ENCODE data around the gene ELL2.
A peak's percentile ranks its signal among the peaks of the same experiment; 100 is the strongest.
"Not testable (repeated sequence)": the region's sequence is repeated elsewhere in the genome, so short reads cannot be mapped to it uniquely, and the experiment has no call there.

Gene ELL2

DNA sequence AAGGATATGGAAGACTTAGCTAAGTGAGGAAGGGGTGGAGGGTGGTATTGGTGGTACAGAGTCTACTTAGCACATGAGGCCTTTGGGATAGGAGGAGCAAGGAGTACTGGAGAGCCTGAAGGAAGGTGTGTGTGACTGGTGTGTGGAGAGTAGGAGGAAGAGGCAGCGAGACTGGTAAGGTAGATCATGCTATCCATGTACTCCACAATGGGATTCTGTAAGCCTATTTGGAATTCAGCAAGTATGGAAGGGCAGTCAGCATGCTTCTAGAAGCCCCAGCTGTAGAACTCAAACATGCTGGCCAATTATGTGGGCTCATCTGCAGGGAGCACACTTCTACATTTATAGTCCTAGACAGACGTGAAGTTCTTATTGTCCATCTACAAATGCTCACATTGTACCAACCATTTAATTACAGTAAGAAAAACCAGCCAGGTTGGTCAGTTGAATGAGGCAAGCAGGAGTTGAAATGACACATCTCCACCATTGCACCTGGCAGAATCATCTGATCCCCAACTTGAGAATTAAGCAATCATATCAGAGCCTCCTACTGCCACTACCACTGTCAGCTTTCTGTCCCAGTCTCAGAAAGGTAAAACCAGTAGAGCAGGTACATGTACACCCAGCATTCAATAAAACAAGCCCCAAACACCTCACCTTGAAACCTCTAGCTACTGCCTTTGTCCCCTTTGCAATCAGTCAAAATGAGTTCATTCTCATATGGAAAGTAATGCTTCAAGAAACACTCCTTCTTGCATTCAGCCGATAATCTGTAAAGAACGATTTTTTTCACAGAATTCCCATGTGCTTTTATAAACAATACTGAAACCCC is 78.2 kb downstream of the ELL2 start:
- no peak for DNase-seq (ENCODE audit: low read depth in 1 of 2, low spot score in 1 of 2)

DNA sequence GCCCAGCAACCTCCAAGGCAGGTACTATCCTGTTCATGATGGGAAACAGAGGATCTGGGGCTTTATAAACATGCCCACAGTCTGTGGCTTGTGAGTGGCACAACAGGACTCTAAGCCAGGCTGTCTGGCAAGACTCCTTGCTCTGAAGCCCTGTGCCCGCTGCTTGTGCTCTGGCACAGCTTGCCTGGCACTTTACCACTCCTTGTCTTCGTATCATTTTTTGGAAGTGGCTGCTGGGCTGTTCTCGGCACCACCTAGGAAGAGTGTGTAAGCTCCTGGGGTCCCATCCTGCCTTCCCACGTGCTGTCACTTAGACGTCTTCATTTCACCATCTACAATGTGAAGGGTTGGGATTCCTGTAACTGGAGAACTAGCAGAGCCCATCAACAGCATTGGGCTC is 79.8 kb downstream of the ELL2 start:
- DNase-seq (ENCODE audit: low read depth in 1 of 2, low spot score in 1 of 2): no peak

DNA sequence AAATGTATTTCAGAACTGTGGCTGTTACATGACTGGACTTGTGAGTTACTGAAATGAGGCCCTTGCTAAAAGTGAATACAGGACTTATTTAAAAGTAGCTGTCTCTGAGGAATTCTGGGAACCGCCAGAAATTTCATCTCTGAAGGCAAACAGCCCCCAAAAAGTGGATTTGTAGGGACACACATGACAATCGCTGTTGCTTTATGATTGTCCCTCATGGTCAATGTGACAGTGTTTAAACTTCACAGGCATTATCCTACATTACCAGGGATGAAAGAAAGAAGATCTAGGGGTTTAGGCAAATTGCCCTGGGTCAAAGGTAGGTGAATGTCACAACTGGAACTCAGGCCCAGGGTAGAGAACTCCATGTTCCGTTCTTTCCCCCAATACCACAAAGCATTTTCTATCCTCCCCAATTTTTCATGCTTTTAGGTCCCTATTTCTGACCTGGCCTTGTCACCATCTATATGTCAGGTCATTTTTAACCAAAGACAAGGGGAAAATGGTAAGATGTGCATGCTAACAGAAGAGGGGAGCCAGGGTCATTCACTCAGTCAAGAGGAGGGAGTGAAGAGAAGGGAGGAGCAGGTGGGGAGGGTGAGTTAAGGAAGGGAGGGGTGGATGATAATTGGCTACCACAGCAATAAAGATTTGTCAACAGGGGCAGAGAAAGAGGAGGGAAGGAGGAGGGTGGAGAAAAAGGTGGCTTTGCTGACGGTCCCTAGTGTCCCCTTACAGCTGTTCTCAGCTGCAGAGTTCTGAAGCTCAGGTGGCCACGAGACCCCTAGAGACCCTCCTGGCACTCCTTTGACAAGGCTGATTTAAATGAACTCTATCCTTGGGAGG is 81.3 kb downstream of the ELL2 start:
- no peak for DNase-seq (ENCODE audit: low read depth in 1 of 2, low spot score in 1 of 2)

DNA sequence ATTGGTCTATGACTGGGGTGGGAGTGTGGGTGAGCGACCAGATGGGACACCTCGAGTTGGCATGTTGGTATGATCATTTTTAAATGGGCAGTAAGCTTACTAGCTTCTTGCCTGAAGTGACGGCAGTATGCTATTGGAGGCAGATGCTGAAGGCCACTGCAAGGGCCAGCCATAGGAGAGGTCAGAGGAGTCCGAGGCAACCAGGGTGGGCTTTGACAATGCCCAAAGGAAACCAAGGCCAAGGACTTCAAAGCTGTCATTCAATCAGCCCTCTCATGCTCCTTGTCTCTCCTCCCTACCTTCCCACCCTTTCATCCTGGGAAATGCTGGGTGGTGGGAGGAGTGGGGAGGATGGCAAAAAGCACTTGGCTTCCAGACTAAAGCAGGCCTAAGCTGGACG is 82.0 kb downstream of the ELL2 start:
- DNase-seq (ENCODE audit: low read depth in 1 of 2, low spot score in 1 of 2): no peak

DNA sequence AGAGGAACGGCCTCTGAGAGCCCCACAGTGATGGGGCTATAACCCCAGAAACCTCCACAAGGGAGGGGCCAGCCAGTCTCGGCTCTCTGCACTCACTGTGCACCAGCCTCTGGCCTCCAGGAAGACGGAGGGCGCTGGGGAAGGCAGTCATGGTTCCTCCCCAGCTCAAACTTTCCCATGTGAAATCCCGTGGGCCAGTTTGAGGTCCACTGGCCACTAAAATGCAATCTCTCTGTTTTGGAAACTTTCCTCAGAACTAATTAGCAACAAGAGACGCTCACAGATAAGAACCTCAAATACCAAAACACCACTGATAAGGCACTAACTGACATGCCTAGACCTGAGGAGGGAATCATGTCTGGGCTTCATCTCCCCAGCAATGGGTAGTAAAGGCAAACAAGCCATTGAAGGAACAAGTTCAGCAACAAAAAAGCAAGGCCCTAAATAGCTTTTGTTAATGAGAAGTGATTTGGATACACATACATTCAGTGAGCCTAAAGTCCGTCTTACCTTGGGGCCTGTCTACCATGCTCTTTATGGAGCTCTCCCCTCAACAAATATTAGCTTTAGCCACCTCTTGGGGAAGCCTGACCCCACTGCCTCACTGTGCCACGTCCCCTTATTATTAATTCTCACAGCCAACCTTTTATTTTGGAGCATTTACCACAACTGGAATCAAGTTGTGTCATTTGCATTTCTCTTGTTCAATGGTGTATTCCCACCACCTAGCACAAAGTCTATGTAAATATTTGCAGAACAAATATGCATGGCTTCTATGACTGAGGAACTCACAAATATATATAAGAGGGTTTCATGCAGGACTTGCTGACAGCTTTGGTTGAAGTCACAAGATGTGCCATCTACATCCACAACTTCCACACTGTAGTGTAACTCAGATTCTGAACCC is 83.0 kb downstream of the ELL2 start:
- no peak for DNase-seq (ENCODE audit: low read depth in 1 of 2, low spot score in 1 of 2)

DNA sequence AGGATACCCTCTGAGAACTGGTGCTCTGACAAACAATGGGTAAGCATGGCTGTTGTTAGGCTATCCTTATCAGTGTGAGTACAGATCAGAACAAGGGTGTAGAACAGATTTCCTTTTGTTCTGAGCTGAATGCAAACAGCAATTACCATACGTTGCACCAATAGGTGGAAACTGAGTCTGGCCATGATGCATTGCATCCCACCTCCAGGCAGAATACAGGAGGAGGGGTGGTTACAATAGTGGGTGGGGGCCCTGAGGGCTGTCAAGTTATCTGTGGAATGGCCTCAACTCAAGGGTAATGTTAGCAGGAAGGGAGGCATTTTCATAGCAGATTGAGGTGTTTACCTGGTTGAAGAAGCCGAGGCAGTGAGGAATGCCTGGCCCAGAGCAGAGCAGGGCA is 84.9 kb downstream of the ELL2 start:
- no peak for DNase-seq (ENCODE audit: low read depth in 1 of 2, low spot score in 1 of 2)

DNA sequence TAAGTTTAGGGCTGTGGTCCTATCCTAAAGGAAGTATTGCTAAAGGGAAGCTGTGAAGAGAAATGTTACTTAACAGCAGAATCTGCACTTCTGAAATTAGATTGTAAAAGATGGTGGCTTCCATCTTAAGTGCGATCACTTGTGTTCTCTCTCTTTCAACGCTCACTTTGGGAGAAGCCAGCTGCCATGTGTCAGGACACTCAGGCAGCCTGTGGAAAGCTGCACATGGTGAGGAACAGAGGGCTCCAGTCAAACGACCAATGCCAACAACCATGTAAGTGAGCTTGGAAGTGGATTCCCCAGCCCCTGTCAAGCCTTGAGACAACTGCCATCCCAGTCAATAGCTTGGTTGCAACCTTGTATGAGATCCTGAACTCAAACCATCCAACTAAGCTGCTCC is 87.4 kb downstream of the ELL2 start:
- DNase-seq (ENCODE audit: low read depth in 1 of 2, low spot score in 1 of 2): no peak

DNA sequence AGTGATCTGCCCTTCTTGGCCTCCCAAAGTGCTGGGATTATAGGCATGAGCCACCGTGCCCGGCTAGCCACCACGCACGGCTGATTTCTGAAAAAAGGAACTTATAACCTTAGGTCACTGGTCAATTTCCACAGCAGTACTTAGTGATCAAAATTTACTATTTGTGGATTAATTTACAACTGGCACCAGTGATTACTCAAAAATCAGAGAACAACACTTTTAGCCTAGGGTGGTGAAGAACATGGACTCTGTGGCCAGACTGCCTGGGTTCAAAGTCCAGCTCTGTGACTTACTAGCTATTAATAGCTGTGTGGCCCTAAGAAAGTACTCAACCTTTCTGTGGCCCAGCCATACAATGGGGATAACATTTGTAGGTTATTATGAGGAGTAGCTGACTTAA is 88.3 kb downstream of the ELL2 start:
- no peak for DNase-seq (ENCODE audit: low read depth in 1 of 2, low spot score in 1 of 2)

DNA sequence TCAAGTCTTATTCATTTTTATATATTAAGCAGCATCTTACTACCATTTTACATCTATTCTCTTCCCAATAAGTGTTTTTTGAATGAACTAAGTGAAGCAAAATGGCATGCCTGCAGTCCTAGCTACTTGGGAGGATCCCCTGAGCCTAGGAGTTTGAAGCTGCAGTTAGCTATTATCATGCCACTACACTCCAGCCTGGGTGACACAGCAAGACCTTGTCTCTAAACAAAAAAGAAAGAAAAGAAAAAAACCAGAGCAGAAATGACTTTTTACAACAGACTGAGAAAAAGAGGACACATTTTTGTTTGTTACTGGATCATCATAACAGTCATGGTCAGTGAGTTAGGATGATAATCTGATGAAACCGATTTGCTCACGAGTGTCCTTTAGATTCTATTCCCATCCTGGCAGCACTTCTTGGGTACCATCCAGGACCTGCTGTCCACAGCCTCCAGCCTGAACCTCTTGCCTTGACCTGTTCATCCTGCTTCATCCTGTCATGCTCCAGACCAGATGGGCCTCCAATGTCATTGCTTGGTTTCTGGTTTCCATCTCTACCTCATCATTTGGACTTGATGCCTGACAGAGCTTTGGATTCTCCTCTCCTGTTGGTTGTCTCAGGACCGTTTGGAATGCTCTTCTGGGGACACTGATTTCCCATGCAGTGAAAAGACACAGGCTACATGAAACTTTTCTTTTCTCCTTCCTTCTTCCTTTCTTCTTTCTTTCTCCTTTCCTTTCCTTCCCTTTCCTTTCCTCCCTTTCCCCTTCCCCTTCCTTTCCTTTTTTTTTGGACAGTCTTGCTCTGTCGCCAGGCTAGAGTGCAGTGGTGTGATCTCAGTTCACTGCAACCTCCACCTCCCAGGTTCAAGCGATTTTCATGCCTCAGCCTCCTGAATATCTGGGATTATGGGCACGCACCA is 89.0 kb downstream of the ELL2 start:
- no peak for DNase-seq (ENCODE audit: low read depth in 1 of 2, low spot score in 1 of 2)

DNA sequence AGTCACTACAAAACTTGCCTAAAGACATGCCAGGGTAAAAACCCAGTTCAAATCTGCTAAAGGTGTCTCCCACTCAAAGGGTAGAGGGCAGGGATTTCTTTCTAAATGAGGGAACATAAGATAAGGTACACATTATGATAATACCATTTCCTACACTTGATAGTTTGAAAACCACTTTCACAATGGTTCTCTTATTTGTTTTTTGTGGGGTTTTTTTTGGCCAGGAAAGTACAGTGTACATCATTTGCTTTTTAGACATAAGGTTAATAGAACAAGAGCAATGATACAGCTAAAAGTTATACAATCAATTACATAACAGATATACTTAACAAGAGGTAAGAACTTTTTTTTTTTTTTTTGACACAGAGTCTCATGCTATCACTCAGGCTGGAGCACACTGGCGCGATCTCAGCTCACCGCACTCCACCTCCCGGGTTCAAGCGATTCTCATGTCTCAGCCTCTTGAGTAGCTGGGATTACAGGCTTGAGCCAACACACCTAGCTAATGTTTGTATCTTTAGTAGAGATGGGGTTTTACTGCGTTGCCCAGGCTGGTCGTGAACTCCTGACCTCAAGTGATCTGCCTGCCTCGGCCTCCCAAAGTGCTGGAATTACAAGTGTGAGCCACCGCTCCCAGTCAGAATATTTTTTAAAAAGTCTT is 90.4 kb downstream of the ELL2 start:
- DNase-seq (ENCODE audit: low read depth in 1 of 2, low spot score in 1 of 2): no peak

DNA sequence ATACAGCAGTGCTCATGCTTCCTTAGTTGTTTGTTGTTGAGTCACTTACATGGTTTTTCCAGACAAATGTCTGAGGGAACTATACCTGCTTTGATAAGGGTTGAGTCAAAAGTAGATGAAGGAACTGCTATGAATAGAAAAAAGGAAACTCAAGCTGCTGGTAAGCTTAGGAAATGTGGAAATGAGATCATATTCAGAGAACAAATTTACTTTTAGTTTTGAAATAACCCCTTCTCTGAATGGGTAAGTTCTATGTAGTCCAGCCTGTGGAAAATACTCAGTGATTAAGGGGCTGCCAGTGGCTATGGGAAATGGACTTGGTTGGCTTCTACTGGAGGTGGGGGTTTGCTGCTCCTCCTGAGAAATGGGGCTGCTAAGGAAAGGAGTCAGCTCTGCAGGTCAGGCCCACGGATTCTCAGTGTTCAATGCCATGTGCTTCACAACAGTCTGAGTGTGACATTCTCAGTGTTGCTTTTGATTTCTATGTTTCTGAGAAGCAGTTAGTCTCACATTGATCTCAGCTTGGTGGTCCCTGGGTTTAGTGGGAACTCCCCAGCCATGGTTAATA is 91.5 kb downstream of the ELL2 start:
- peak in 1 of 2 donors; percentile 12 for DNase-seq (ENCODE audit: low read depth in 1 of 2, low spot score in 1 of 2)

DNA sequence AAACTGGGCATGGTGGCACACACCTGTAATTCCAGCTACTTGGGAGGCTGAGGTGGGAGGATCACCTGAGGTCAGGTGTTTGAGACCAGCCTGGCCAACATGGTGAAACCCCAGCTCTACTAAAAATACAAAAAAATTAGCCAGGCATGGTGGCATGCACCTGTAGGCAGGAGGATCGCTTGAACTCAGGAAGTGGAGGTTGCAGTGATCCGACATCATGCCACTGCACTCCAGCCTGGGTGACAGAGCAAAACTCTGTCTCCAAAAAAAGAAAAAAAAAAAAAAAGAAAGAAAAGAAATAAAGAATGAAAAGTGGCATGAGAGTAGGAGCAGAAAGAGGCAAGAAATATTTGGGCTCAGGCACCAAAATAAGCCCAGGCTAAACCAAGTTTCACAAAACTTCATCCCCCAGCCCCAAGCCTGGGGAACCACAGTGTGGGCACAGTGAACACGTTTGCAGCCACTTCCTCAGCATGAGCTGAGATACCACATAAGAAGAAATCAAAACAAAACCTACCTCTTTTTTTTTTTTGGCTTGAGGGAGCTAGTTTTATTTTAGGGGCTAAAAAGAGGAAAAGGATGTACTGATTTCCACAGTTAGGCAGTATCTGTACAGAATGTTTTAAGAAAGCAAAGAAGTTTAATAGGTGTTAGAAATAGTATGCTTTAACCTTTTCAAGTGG is 92.3 kb downstream of the ELL2 start:
- DNase-seq (ENCODE audit: low read depth in 1 of 2, low spot score in 1 of 2): not testable (repeated sequence)

DNA sequence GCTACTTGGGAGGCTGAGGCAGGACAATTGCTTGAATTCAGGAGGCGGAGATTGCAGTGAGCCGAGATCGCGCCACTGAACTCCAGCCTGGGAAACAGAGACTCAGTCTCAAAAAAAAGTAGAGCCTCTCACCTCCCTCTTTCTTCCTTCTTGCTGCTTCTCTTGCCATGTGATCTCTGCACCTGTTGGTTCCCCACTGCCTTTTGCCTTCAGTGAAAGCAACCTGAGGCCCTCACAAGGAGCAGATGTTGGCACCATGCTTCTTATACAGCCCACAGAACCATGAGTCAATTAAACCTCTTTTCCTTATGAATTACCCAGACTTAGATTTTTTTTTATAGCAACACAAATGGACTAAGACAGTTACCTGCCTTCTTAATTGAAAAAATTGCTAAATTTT is 93.5 kb downstream of the ELL2 start:
- no peak for DNase-seq (ENCODE audit: low read depth in 1 of 2, low spot score in 1 of 2)

DNA sequence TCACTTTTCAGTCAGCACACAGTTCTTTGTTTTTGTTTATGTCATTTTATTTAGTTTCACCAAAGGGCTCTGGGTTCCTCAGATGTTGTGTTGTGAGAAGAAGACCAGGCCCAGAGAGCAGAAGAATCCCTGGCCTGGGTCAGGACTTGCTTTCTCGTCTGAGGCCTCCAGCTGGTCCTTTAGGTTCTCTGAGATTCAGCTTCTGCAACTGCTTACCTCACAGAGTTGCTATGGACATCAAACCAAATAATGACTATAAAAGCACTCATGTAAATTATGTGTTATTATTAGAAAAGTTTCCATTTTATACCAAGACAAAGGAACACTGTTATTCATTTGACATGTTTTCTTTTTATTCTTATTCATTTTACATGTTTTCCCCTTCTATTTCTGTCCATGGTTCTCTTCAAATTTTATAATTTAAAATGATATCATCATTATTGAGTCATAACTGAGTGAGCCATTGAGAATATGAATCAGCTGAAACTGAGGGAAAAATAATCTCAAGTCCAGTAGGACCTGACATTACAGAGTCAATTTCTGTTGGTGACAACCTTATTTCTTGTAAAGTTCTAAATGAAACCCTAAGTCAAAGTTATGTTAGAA is 95.1 kb downstream of the ELL2 start:
- DNase-seq (ENCODE audit: low read depth in 1 of 2, low spot score in 1 of 2): no peak

DNA sequence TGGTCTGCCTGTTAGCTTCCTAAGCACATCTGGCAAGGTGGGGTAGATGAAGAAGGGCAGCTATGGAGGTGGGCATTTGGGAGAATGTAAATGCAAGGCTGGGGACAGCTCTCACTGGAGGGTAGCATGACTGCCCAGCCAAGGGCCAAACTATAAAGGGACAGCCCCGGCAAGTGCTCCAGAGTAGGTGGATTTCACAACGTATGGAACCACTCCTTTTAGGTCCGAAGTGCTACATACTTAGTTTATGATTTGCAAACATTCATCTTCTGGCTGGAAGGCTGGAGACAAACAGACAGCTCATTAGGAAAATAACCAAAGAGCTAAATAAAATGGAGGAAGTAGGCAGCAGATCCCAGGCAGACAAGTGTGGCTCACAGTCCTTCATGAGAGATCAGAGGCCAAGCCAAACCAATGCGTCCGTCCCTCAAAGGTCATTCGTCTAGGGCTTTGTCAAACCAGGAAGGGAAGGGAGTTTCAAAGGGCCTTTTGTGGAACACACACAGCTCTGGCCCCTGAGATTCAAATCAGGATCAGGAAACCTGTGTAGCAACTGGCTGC is 96.6 kb downstream of the ELL2 start:
- DNase-seq (ENCODE audit: low read depth in 1 of 2, low spot score in 1 of 2): no peak

DNA sequence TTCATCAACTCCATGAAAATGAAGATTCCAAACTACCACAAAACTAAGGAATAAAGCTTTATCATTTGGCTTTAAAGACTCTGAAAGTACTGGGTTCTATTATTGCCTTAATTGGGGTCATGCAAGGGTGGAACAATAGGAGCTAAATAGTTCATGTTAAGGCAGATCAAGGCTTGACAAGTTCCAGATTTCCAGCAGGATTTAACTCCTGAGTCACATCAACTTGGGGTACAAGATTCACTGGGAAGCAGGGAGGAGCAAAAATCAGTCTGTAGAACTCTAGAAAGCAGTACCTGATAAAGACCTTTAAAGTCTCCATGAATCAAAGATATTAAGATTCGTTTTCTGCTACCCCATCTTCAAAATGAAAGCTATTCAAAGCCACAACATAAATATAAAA is 97.2 kb downstream of the ELL2 start:
- DNase-seq (ENCODE audit: low read depth in 1 of 2, low spot score in 1 of 2): no peak

DNA sequence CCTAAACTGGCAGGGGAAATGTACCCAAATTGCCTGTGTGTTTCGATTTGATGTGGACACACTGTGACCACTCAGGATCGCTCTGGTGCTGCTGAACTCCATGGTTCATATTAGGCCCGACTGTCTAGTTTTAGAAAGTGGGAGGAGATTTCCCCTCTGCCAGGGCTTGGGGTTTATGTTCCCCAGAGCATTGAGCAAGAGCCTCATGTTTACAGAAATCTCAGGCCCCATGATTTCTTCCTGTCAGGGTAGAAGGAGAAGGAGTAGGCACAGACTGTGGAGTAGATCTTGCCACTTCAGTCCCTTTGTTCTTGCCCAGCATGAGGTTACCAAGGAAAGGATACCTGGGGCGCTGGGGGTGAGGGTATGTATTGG is 98.3 kb downstream of the ELL2 start:
- no peak for DNase-seq (ENCODE audit: low read depth in 1 of 2, low spot score in 1 of 2)

DNA sequence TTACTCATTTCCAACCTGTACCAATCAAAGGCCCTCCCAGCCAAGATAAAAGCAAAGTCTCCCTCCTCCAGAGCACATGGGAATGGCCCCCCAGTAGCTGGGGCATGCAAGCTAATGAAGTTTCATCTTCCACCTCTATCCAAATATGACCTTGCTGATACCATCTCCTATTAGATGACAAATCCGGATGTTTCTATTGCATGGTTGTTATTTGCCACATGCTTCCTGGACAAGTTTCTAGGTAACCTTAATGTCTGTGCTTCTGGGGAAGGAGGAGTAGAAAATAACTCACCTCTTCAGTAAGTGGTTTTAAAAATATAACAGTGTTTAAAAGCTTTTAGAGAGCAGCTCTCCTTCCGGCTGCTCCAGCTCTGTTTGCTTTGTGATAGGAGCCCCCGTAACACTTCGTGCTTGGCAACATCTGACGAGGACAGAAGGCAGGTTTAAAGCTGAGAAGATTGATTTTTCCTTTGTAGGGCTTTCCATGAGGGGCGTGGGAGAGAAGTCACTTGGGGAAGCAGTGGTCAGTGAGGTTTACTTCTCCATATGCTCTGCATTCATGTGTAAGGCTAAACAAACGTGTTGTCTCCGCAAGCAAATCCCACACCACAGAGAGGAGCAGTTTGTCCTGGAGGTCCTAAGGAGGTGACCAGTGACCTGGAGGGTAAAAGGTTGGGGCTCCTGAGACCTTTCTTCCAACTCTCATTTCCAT is 98.8 kb downstream of the ELL2 start:
- DNase-seq (ENCODE audit: low read depth in 1 of 2, low spot score in 1 of 2): no peak
